PC-3 (cell line): ENCODE results near the gene DIP2C. TPM values are rescaled to one million over a fixed set of nuclear protein-coding genes. Genes with fewer than 3 reads are reported as not detected.

Source experiments
- ATAC-seq: fragments of 200-7000 bp; cut with Tn5 transposase; 2 replicates; pipeline ENCODE4 v1.9.1; 2020; ENCODE audit warnings: mild to moderate bottlenecking, moderate library complexity
- BruUV-seq: library from RNA; stranded (reverse); fragments of 400-500 nt; replicated peaks from 2 replicates; lab custom pipeline; 2021; lab: Mats Ljungman, UMichigan
- CTCF ChIA-PET: fragments of 300-600 bp; sonication (Branson Sonifier 250); formaldehyde crosslinking; loops from one replicate; lab custom pipeline; 2022; ENCODE audit warnings: antibody characterized with exemption; lab: Charles Lee
- POLR2A ChIA-PET: fragments of 300-600 bp; sonication (Branson Sonifier 250); formaldehyde crosslinking; loops from one replicate; lab custom pipeline; 2022; ENCODE audit warnings: antibody characterized with exemption; ENCODE audit not compliant: unreplicated experiment; lab: Charles Lee
- DNase-seq: peaks from one replicate; pipeline ENCODE4 v3.0.0-alpha.2; 2015
- H2AFZ ChIP-seq: fragments of 300-600 bp; sonication (generic); 2 replicates; pipeline ENCODE4 v1.6.0; 2016; ENCODE audit warnings: antibody characterized with exemption, low read length
- H3F3A ChIP-seq: fragments of 300-600 bp; sonication (generic); one replicate; pipeline ENCODE4 v1.6.0; 2017; ENCODE audit warnings: antibody characterized with exemption, low read length, control low read depth, mild to moderate bottlenecking; ENCODE audit not compliant: unreplicated experiment
- H3K27ac ChIP-seq: fragments of 300-600 bp; sonication (generic); 2 replicates; pipeline ENCODE4 v1.5.1; 2016; ENCODE audit warnings: mild to moderate bottlenecking, low read length
- H3K27me3 ChIP-seq: fragments of 300-600 bp; sonication (generic); 2 replicates; pipeline ENCODE4 v1.6.1; 2016; ENCODE audit warnings: low read length, mixed read lengths
- H3K36me3 ChIP-seq: fragments of 300-600 bp; sonication (generic); 2 replicates; pipeline ENCODE4 v1.6.1; 2016; ENCODE audit warnings: low read depth, mixed run types, low read length, mixed read lengths
- H3K4me1 ChIP-seq: fragments of 300-600 bp; sonication (generic); 2 replicates; pipeline ENCODE4 v1.5.1; 2016; ENCODE audit warnings: low read length; ENCODE audit not compliant: insufficient read depth
- H3K4me2 ChIP-seq: fragments of 300-600 bp; sonication (generic); 2 replicates; pipeline ENCODE4 v1.6.0; 2016; ENCODE audit warnings: low read length
- H3K4me3 ChIP-seq: fragments of 300-600 bp; sonication (generic); 2 replicates; pipeline ENCODE4 v1.5.1; 2016; ENCODE audit warnings: mild to moderate bottlenecking, low read length, mixed read lengths
- H3K79me2 ChIP-seq: fragments of 300-600 bp; sonication (generic); 2 replicates; pipeline ENCODE4 v1.6.1; 2017; ENCODE audit warnings: low read length, mixed read lengths
- H3K9ac ChIP-seq: fragments of 300-600 bp; sonication (generic); 2 replicates; pipeline ENCODE4 v1.6.0; 2016; ENCODE audit warnings: mild to moderate bottlenecking, low read length
- H3K9me2 ChIP-seq: fragments of 300-600 bp; sonication (generic); replicated peaks from 2 replicates; pipeline ENCODE4 v1.6.1; 2016; ENCODE audit warnings: mixed run types, low read length, mixed read lengths
- H3K9me3 ChIP-seq: fragments of 300-600 bp; sonication (generic); 2 replicates; pipeline ENCODE4 v1.6.1; 2016; ENCODE audit warnings: low read length, mixed read lengths
- H4K20me1 ChIP-seq: fragments of 300-600 bp; sonication (generic); 2 replicates; pipeline ENCODE4 v1.6.1; 2016; ENCODE audit warnings: low read length, mixed read lengths
- EZH2 ChIP-seq: fragments of 300-600 bp; sonication (generic); IDR thresholded peaks from one replicate; pipeline ENCODE4 v1.6.1; 2017; ENCODE audit warnings: antibody characterized with exemption, mild to moderate bottlenecking, low read length; ENCODE audit not compliant: unreplicated experiment
- EZH2phosphoT487 ChIP-seq: fragments of 300-600 bp; sonication (generic); IDR thresholded peaks from 2 replicates; pipeline ENCODE4 v1.6.1; 2018; ENCODE audit warnings: mild to moderate bottlenecking, antibody characterized with exemption, low read length, borderline replicate concordance
- intact Hi-C: fragments of 100-400 bp; cut with micrococcal nuclease; formaldehyde crosslinking; loops from 2 replicates; pipeline ENCODE4 v1.9.0; 2023
- total RNA-seq: library from RNA; depleted of rRNA; stranded (reverse); fragments of >200 nt; gene quantifications from 2 replicates; pipeline ENCODE4 v1.2.3, GENCODE V29; 2014
- TF ChIP-seq, protein P1 (sequence below): fragments of 300-600 bp; sonication (generic); conservative IDR thresholded peaks from 2 replicates; pipeline ENCODE4 v1.5.1; 2017; ENCODE audit warnings: antibody characterized with exemption, low read depth, mild to moderate bottlenecking, low read length

Gene DIP2C
- total RNA-seq, 1 experiment from 2014 or later, result 3.1 TPM

DNA sequence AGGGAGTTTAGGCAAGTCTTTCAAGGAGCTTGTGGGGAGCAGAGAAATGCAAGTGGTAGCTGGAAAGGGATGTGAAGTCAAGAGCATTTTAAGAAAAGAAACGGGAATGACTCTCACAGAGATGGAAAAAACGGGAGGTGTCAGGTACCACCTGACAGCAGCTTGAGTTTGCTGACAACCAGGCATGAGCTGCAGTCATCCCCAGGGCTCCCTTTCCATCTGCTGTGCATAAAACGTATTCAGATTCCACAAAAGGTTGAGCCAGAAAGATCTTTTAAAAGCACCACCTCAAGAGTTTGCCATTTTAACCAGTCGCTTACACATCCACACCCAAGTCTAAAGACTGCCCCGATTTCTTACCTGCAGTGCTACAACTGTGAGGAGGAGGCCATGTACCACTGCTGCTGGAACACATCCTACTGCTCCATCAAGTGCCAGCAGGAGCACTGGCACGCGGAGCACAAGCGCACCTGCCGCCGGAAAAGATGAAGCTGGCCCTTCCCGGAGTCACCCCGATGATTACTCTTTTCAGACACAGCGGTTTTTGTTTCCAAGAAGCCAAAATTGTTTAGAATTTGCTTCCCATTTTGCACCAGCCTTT lies 437.4 kb downstream of the DIP2C start:
- H3F3A ChIP-seq, result no peaks in the 10 kb centered on the region
- DNase-seq (no peak), ATAC-seq (no peak)
- no peaks in the 10 kb centered on the region for H4K20me1 ChIP-seq
- H3K36me3 ChIP-seq, result no peaks in the 10 kb centered on the region
- H3K27me3 ChIP-seq, result no peaks in the 10 kb centered on the region
- no peak overlapping the region for H3K9ac ChIP-seq
- TF ChIP-seq EZH2 (no peak), EZH2phosphoT487 (no peak)
- TF ChIP-seq, protein P1, sequence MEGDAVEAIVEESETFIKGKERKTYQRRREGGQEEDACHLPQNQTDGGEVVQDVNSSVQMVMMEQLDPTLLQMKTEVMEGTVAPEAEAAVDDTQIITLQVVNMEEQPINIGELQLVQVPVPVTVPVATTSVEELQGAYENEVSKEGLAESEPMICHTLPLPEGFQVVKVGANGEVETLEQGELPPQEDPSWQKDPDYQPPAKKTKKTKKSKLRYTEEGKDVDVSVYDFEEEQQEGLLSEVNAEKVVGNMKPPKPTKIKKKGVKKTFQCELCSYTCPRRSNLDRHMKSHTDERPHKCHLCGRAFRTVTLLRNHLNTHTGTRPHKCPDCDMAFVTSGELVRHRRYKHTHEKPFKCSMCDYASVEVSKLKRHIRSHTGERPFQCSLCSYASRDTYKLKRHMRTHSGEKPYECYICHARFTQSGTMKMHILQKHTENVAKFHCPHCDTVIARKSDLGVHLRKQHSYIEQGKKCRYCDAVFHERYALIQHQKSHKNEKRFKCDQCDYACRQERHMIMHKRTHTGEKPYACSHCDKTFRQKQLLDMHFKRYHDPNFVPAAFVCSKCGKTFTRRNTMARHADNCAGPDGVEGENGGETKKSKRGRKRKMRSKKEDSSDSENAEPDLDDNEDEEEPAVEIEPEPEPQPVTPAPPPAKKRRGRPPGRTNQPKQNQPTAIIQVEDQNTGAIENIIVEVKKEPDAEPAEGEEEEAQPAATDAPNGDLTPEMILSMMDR, result no peak
- H3K4me1 ChIP-seq, result no peaks in the 10 kb centered on the region
- ChIA-PET CTCF (no interaction called here), POLR2A (no interaction called here)
- no peak overlapping the region for H2AFZ ChIP-seq
- H3K79me2 ChIP-seq, result no peaks in the 10 kb centered on the region
- no peaks in the 10 kb centered on the region for H3K9me2 ChIP-seq
- no peak overlapping the region for H3K4me2 ChIP-seq
- intact Hi-C loops, result no loop called here
- no peak overlapping the region for H3K4me3 ChIP-seq
- no TSS peak for BruUV-seq
- no peak overlapping the region for H3K27ac ChIP-seq
- no peaks in the 10 kb centered on the region for H3K9me3 ChIP-seq

DNA sequence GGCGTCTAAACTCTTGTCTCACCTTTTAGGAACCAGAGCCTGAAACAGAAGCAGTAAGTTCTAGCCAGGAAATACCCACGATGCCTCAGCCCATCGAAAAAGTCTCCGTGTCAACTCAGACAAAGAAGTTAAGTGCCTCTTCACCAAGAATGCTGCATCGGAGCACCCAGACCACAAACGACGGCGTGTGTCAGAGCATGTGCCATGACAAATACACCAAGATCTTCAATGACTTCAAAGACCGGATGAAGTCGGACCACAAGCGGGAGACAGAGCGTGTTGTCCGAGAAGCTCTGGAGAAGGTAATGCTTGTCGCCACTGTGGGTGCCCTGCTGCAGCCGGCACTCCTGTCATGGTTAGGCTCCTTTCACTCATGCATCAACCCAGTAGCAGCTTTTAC lies 441.2 kb downstream of the DIP2C start:
- no TSS peak for BruUV-seq
- CTCF ChIA-PET, result no interaction called here

GRCh38 chr10:247480-247879 lies 442.0 kb downstream of the DIP2C start:
- POLR2A ChIA-PET, result no interaction called here

More for the DNA sequence above, 441.2 kb downstream of the DIP2C start:
- no peaks in the 10 kb centered on the region for H3F3A ChIP-seq
- POLR2A ChIA-PET, result no interaction called here
- H3K27me3 ChIP-seq, result no peaks in the 10 kb centered on the region
- H3K9ac ChIP-seq, result no peak overlapping the region
- no peaks in the 10 kb centered on the region for H4K20me1 ChIP-seq
- no peak overlapping the region for H3K4me2 ChIP-seq
- no peak overlapping the region for H3K27ac ChIP-seq
- TF ChIP-seq EZH2phosphoT487, result no peak
- TF ChIP-seq, protein P1, result no peak
- no peak for TF ChIP-seq EZH2
- H3K79me2 ChIP-seq, result no peaks in the 10 kb centered on the region
- DNase-seq (no peak), ATAC-seq (no peak)
- H3K4me3 ChIP-seq, result no peak overlapping the region
- intact Hi-C loops, result no loop called here
- H3K9me3 ChIP-seq, result no peaks in the 10 kb centered on the region
- no peaks in the 10 kb centered on the region for H3K36me3 ChIP-seq
- no peak overlapping the region for H2AFZ ChIP-seq
- H3K9me2 ChIP-seq, result no peaks in the 10 kb centered on the region
- no peaks in the 10 kb centered on the region for H3K4me1 ChIP-seq

More at GRCh38 chr10:247480-247879, 442.0 kb downstream of the DIP2C start:
- Histone ChIP-seq H3K36me3 (no peaks in the 10 kb centered on the region), H3K27me3 (no peaks in the 10 kb centered on the region), H3K4me3 (no peak overlapping the region), H3K4me1 (no peaks in the 10 kb centered on the region), H3K27ac (no peak overlapping the region), H3K4me2 (no peak overlapping the region), H3K9me3 (no peaks in the 10 kb centered on the region), H2AFZ (no peak overlapping the region), H3K79me2 (no peaks in the 10 kb centered on the region), H3F3A (no peaks in the 10 kb centered on the region), H3K9ac (no peak overlapping the region), H3K9me2 (no peaks in the 10 kb centered on the region), H4K20me1 (no peaks in the 10 kb centered on the region)
- no TSS peak for BruUV-seq
- no peak for TF ChIP-seq EZH2phosphoT487
- TF ChIP-seq EZH2, result no peak
- TF ChIP-seq, protein P1, result no peak
- intact Hi-C loops, result no loop called here
- ATAC-seq, result no peak
- no peak for DNase-seq
- CTCF ChIA-PET, result no interaction called here
